ENCODE results near the gene PIGBOS1.
"Not testable (repeated sequence)": the region's sequence is repeated elsewhere in the genome, so short reads cannot be mapped to it uniquely, and the experiment has no call there.

The PIGBOS1 gene, protein sequence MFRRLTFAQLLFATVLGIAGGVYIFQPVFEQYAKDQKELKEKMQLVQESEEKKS

DNA sequence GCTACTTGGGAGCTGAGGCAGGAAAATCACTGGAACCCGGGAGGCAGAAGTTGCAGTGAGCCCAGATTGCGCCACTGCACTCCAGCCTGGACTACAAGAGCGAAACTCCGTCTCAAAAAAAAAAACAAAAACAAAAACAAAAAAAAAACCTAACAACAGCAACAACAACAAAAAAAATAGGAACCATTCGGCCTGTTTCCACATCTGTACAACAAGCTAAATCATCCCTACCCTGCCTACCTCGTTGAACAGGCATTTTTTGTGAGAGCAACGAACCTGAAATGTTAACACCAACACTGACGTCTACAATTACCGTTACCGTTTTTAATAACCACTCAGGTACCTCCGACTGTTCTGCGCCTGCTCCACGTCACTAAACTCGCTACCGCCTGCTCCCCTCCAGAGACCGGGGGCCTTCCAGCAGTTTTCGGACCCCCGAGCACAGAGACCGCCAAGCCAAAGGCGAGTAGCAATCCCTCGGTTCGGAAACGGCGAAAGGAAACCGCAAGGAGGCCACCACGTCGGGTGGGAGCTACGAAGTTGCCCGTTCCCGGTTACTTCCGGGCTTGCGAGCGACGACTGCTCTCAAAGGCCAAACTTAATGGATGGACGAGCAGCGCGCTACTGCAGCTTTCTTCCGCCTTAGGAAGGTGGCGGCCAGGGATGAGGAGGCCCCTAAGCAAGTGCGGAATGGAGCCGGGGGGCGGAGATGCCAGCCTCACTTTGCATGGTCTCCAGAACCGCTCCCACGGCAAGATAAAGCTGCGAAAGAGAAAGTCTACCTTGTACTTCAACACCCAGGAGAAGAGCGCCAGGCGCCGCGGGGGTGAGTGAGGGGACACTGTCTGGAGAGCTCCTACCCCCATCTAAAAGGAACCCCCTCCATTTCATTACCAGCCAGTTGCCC, at the start of gene PIGBOS1, which contains the start of gene PIGB:
TSS of gene PIGBOS1 (minus strand) at position 536 of the 907 bp plus-strand sequence. CDS start 1,331 bp downstream, outside the sequence.
TSS of gene PIGB (plus strand) at position 635 of the 907 bp plus-strand sequence. CDS start at position 664, 29 bp downstream.
- peak; percentile 66 to 68 for DNase-seq (ENCODE audit: low read depth in 2 of 2)

- DNase-seq (ENCODE audit: low read depth in 2 of 2), result no peak
Measured at GRCh38 chr15:55366981-55367380, 48.1 kb upstream of the PIGBOS1 start.

DNA sequence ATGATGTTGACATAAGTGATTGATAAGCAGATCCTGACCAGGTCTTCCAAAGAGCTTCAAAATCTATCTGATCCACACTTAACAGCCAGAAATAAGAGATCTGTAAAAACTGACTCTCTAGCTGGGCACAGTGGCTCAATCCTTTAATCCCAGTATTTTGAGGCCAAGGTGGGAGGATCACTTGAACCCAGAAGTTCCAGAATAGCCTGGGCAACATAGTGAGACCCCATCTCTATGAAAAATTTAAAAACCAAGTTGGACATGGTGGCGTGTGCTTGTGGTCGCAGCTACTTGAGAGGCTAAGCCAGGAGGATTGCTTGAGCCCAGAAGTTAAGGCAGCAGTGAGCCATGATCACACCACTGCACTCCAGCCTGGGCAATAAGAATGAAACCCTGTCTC, 43.7 kb upstream of the PIGBOS1 start:
- no peak for DNase-seq (ENCODE audit: low read depth in 2 of 2)

GRCh38 chr15:55361048-55361447, 42.1 kb upstream of the PIGBOS1 start:
- DNase-seq (ENCODE audit: low read depth in 2 of 2), result no peak

DNA sequence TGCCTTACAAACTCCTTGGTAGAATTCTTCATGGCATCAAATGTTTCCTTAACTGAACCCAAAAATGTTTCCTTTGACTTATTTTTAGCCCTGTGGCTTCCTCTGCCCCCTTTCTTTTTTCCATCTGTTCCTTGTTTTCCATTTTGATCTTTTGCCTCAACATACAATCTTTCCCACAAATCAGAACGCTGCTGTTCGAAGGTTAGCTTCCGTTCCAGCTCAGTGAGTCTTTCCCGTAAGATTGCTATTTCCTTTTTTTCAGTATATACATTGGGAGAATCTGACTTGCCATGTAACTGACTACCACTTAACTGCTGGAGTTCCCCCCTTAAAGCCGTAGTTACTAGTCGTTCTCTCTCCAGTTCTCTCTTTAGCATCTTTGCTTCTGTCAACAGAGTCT, 41.3 kb upstream of the PIGBOS1 start:
- DNase-seq (ENCODE audit: low read depth in 2 of 2), result no peak

- no peak for DNase-seq (ENCODE audit: low read depth in 2 of 2)
Measured at GRCh38 chr15:55358471-55358870, 39.5 kb upstream of the PIGBOS1 start.

- no peak for DNase-seq (ENCODE audit: low read depth in 2 of 2)
Measured at GRCh38 chr15:55357774-55358173, 38.9 kb upstream of the PIGBOS1 start.

DNA sequence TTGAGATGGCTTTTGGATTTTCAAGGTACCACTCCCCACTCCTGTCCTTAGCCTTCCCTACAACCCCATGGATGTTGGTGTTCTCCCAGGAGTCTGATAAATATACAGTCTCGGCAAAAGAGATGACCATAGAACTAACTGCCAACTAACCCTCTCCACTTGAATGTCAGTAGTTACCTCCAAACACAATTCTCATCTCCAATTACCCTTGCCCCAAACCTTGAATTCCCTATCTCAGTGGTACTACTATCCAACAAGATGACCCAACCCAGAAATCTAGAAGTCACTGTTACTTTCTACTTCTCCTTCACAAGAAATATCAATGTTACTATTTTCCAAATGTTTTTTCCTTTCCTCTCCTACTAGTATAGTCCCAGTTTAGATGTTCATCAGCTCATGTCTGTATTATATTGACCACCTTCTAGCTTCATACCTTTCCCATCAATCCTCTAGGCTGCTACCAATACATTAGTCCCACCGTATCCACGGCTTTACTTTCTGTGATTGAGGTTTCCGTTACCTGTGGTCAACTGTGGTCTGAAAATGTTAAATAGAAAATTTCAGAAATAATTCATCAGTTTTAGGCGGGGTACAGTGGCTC, 38.2 kb upstream of the PIGBOS1 start:
- no peak for DNase-seq (ENCODE audit: low read depth in 2 of 2)

- no peak for DNase-seq (ENCODE audit: low read depth in 2 of 2)
Measured at GRCh38 chr15:55353025-55353424, 34.1 kb upstream of the PIGBOS1 start.

DNA sequence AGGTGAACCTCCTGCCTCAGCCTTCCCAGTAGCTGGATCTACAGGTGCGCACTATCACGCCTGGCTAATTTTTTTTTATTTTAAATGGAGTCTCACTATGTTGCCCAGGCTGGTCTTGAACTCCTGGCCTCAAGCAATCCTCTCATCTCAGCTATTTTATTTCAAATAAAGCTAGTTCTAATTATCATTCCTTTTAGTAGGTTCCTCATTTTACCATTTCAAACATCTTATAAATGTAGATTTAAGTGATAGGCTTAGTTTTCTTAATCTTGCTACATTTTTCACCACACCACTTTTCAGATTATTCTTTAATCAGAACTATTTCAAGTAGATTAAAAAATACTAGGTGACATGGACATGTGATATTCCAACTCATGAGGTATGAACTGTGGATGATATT, 30.4 kb upstream of the PIGBOS1 start:
- DNase-seq (ENCODE audit: low read depth in 2 of 2), result no peak

DNA sequence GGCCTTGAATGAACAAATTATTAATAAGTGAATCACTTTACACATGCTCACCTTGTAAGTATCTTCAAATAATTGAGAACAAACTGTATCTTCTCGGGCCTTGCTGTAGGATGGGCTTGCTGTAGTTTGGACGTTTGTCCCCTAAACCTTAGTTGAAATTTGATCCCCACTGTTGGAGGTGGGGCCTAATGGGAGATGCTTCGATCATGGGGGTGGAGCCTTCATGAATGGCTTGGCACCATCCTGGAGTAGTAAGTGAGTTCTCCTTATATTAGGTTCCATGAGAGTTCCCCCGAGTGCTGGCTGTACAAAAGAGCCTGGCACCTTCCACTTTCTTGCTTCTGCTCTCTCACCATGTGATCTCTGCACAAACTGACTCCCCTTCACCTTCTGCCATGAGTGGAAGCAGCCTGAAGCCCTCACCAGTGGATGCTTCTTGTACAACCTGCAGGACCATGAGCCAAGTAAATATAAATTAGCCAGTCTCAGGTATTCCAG, 29.4 kb upstream of the PIGBOS1 start:
- DNase-seq (ENCODE audit: low read depth in 2 of 2), result no peak

- no peak for DNase-seq (ENCODE audit: low read depth in 2 of 2)
Measured at GRCh38 chr15:55344206-55344605, 25.3 kb upstream of the PIGBOS1 start.

- DNase-seq (ENCODE audit: low read depth in 2 of 2), result no peak
Measured at GRCh38 chr15:55343168-55343567, 24.2 kb upstream of the PIGBOS1 start.

- no peak for DNase-seq (ENCODE audit: low read depth in 2 of 2)
Measured at GRCh38 chr15:55337160-55337559, 18.2 kb upstream of the PIGBOS1 start.

DNA sequence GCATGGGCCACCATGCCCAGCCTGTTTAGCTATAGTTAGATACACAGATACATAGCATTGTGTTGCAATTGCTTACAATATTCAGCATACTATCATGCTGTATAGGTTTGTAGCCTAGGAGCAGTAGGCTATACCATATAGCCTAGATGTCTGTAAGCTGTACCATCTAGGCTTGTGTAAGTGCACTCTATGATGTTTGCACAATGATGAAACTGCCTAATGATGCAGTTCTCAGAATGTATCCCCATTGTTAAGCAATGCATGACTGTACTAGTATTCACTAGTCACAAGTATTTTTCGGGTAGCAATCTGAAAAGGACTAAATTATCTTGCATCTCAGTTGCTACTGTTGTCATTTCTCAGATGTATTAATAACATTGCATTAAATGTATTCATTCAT, 16.1 kb upstream of the PIGBOS1 start:
- no peak for DNase-seq (ENCODE audit: low read depth in 2 of 2)

GRCh38 chr15:55334371-55334770, 15.4 kb upstream of the PIGBOS1 start:
- no peak for DNase-seq (ENCODE audit: low read depth in 2 of 2)

- DNase-seq (ENCODE audit: low read depth in 2 of 2), result no peak
Measured at GRCh38 chr15:55327387-55327786, 8.5 kb upstream of the PIGBOS1 start.

- no peak for DNase-seq (ENCODE audit: low read depth in 2 of 2)
Measured at GRCh38 chr15:55322467-55322866, 3.5 kb upstream of the PIGBOS1 start.

GRCh38 chr15:55320963-55321362, 2.0 kb upstream of the PIGBOS1 start:
- DNase-seq (ENCODE audit: low read depth in 2 of 2), result no peak

- DNase-seq (ENCODE audit: low read depth in 2 of 2), result no peak
Measured at GRCh38 chr15:55320238-55320550, 1.3 kb upstream of the PIGBOS1 start.

DNA sequence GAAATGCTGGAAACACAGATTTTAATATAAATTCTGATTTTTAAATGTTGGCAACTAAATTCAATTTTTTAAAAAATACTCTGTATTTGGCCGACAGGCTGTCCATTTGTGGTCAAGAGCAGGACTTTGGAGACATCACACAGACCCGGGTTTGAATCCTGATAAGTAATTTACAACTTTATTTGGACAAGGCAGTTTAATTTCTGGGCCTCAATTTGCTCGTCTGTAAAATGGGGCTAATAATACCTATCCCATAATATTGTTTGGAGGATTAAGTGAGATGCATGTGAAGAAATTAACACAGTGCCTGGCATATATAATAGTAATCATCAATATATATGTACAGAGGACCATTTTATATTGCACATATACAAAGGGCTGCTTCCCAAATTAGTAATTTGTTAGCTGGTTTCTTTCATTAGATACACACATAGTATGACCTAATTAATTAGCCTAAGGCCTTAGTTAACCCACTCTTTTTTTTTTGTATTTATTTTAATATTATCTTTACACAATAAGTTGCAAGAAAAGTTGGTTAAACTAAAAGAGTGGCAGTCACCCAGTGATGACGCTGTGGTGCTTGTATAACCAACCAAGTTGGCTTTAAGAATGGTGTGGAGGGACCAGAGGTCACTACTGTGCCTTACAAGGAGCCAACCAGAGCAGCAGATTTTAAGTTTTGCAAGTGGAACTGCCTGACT, 764 bp upstream of the PIGBOS1 start:
- no peak for DNase-seq (ENCODE audit: low read depth in 2 of 2)

GRCh38 chr15:55302801-55303200, 16.1 kb downstream of the PIGBOS1 start:
- not testable (repeated sequence) for DNase-seq (ENCODE audit: low read depth in 2 of 2)
